Chondrocyte (in vitro differentiated cells): Measurements from ENCODE around the gene GRIP2. TPM values are rescaled to one million over a fixed set of nuclear protein-coding genes. Genes with fewer than 3 reads are reported as not detected.

ENCODE experiments used
- DNase-seq: peaks from one replicate; pipeline ENCODE4 v3.0.0; 2021; ENCODE audit warnings: mixed read lengths, low spot score
- H3K27ac Mint-ChIP-seq: one replicate; pipeline ENCODE4 v1.8.0; 2021; ENCODE audit warnings: mild to moderate bottlenecking, moderate library complexity, mixed read lengths; ENCODE audit not compliant: unreplicated experiment
- H3K27me3 Mint-ChIP-seq: 2 replicates; pipeline ENCODE4 v1.8.0; 2021; ENCODE audit warnings: low read depth, mixed read lengths
- H3K36me3 Mint-ChIP-seq: 2 replicates; pipeline ENCODE4 v1.8.0; 2021; ENCODE audit warnings: low read depth, mixed read lengths
- H3K4me1 Mint-ChIP-seq: 2 replicates; pipeline ENCODE4 v1.8.0; 2021; ENCODE audit warnings: low read depth, mild to moderate bottlenecking, mixed read lengths
- H3K4me3 Mint-ChIP-seq: one replicate; pipeline ENCODE4 v1.8.0; 2021; ENCODE audit warnings: mild to moderate bottlenecking, moderate library complexity, mixed read lengths; ENCODE audit not compliant: unreplicated experiment
- H3K9me3 Mint-ChIP-seq: 2 replicates; pipeline ENCODE4 v1.8.0; 2021; ENCODE audit warnings: low read depth, mixed read lengths
- total RNA-seq: library from RNA; stranded (reverse); gene quantifications from 3 replicates; pipeline ENCODE4 v1.2.1, GENCODE V29; 2021
- TF ChIP-seq, protein P1 (sequence below): fragments of 200-600 bp; sonication (generic); IDR thresholded peaks from 2 replicates; pipeline ENCODE4 v1.5.0; 2021; ENCODE audit warnings: antibody characterized with exemption, mild to moderate bottlenecking, moderate library complexity

Gene GRIP2
- total RNA-seq, 1 donor from 2014 or later, result 0.20 TPM

DNA sequence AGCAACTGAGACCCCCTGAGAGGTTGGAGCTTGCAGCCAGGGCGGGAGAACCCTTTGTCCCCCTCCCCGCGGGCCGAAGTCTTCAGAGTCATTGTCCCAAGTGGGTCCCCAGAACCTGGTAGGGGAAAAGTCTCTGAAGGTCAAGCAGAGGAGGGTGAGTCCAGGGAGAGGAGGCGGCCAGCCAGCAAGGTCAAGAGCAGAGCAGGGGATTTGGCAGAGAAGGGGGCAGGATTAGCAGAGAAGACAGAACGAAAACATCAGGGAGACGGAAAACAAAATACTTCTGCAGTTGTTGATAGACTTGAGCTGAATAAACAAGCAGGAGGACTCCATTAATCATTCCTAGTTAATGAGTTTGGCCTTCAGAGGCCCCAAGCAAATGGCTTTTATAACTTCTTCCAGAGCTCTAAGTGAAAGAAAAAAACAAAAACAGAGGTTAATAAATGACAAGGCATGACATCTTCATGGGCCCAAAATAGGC is 66.7 kb downstream of the GRIP2 start:
- peak; percentile 76 for DNase-seq
- Mint-ChIP-seq H3K36me3 (peaks cover 17% of the 10 kb centered on the region), H3K9me3 (no peaks in the 10 kb centered on the region), H3K4me3 (no peak overlapping the region), H3K4me1 (peaks cover 32% of the 10 kb centered on the region), H3K27me3 (no peaks in the 10 kb centered on the region), H3K27ac (peak overlapping the region; percentile 89)
- TF ChIP-seq, protein P1, sequence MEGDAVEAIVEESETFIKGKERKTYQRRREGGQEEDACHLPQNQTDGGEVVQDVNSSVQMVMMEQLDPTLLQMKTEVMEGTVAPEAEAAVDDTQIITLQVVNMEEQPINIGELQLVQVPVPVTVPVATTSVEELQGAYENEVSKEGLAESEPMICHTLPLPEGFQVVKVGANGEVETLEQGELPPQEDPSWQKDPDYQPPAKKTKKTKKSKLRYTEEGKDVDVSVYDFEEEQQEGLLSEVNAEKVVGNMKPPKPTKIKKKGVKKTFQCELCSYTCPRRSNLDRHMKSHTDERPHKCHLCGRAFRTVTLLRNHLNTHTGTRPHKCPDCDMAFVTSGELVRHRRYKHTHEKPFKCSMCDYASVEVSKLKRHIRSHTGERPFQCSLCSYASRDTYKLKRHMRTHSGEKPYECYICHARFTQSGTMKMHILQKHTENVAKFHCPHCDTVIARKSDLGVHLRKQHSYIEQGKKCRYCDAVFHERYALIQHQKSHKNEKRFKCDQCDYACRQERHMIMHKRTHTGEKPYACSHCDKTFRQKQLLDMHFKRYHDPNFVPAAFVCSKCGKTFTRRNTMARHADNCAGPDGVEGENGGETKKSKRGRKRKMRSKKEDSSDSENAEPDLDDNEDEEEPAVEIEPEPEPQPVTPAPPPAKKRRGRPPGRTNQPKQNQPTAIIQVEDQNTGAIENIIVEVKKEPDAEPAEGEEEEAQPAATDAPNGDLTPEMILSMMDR, result no peak

DNA sequence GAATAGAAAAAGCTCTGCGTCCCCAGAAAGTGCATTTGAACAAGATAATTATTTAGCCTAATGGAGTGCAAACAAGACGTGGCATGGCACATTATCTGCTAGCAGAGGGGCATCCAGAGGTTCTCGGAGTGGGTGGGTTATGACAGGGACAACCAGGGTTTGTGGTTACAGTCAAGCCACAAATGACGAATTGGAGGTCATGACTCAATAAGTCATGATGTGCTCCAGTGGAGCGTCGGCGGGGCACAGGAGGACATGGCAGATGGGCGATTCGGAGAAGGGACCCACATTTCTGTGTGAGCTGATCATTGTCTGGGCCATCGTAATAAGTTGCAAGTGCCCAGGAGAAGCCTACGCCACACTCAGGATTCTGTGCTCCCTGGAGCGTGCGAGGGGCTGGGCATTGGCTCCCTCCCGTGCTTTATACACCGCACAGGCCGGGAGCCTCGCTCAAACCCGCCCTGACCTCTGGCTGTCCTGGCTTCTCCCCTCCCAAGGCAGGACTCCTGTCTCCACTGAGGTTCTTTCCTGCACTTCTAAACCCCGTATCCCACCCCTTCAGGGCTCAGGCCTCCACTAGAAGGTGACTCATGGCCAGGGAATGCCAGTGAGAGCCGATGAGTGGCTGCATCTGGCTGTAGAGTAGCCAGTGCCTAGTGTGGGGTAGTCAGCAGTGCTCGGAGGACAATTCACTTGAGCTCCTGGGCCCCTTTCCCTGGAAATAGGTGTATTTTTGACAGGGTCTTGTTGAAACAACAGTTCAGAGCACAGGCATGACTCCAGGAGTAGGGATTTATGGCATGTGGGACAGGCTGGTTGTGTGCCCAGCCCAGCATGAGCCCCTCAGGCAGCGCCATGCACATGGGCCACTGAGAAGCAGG is 67.4 kb downstream of the GRIP2 start:
- Mint-ChIP-seq H3K27ac (peak overlapping the region; percentile 89), H3K4me3 (no peak overlapping the region), H3K36me3 (peaks cover 11% of the 10 kb centered on the region), H3K4me1 (peaks cover 32% of the 10 kb centered on the region), H3K9me3 (no peaks in the 10 kb centered on the region), H3K27me3 (no peaks in the 10 kb centered on the region)
- DNase-seq, result peak; percentile 72
- TF ChIP-seq, protein P1, result no peak

DNA sequence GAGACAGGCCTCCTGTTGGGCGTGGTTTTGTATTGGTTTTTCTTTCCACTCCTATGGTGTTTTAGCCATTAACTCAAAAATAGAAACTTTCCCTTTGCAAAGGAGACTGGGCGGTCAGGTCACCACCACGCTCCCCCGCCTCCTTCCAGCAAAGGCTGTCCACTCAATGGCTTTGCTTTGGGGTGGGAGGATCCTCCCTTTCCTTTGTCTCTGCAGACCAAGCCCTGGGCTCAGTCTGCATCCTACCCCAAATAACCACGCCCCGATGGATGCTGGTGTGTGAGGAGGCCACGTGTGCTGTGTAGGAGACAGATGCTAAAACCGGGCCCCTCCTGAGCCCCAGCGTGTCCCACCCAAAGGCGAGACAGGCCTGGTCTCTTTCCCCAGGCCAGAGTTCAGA is 68.5 kb downstream of the GRIP2 start:
- H3K4me1 Mint-ChIP-seq, result peaks cover 32% of the 10 kb centered on the region
- no peaks in the 10 kb centered on the region for H3K27me3 Mint-ChIP-seq
- no peaks in the 10 kb centered on the region for H3K9me3 Mint-ChIP-seq
- DNase-seq, result peak; percentile 51
- no peak overlapping the region for H3K4me3 Mint-ChIP-seq
- H3K27ac Mint-ChIP-seq, result no peak overlapping the region
- TF ChIP-seq, protein P1, result no peak
- peaks cover 5% of the 10 kb centered on the region for H3K36me3 Mint-ChIP-seq

DNA sequence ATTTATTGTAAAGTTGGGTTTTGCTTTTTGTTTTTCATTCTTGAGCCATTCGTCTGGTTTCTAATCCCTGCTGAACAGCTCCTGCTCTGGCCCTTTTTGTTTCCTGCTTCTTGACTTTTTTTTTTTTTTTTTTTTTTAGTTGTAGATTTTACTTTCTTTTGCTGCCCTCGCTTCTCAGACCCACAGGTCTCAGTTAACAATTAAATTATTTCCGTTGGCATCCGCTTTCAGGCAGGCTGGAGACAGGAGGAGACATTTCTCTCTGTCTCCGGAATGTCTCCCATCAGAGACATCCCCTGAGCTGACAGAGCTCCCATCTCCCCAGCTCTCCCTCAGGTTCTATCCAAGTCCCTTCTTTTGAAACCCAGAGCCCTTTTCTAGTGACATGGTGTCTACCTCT is 69.1 kb downstream of the GRIP2 start:
- TF ChIP-seq, protein P1, result no peak
- H3K4me3 Mint-ChIP-seq, result no peak overlapping the region
- H3K9me3 Mint-ChIP-seq, result no peaks in the 10 kb centered on the region
- H3K27me3 Mint-ChIP-seq, result no peaks in the 10 kb centered on the region
- no peak overlapping the region for H3K27ac Mint-ChIP-seq
- H3K4me1 Mint-ChIP-seq, result peaks cover 32% of the 10 kb centered on the region
- no peak for DNase-seq
- peaks cover 4% of the 10 kb centered on the region for H3K36me3 Mint-ChIP-seq

DNA sequence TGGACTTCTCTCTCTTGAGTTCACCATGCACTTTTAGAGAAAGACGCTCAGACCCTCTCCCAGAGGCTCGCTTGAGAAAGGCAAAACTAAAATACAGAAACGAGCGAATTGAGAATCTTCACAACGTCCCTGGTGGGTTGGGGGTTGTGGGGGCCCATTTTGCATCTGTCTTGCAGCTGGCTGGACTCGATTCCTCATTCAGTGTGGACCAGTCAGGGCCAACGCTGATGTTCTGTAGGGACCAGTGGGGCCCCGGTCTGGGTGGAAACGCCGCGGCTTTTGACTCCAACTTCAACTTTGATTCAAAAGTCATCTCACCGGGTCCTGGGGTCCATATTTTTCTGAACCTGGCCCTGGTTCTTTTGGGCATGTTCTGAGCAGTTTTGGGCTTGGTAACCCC is 69.7 kb downstream of the GRIP2 start:
- peaks cover 32% of the 10 kb centered on the region for H3K4me1 Mint-ChIP-seq
- H3K27ac Mint-ChIP-seq, result no peak overlapping the region
- no peak overlapping the region for H3K4me3 Mint-ChIP-seq
- DNase-seq, result no peak
- H3K36me3 Mint-ChIP-seq, result peaks cover 4% of the 10 kb centered on the region
- H3K9me3 Mint-ChIP-seq, result no peaks in the 10 kb centered on the region
- no peaks in the 10 kb centered on the region for H3K27me3 Mint-ChIP-seq
- TF ChIP-seq, protein P1, result no peak
